ENCODE data around the gene MCAM. TPM values are rescaled to one million over a fixed set of nuclear protein-coding genes. Genes with fewer than 3 reads are reported as not detected.

The MCAM gene
- total and polyA plus RNA-seq, 2 of the 8 experiments (the other 6 are each of a cell fraction or from before 2014, with no cell fraction given) = 22.4 to 32.2 TPM

DNA sequence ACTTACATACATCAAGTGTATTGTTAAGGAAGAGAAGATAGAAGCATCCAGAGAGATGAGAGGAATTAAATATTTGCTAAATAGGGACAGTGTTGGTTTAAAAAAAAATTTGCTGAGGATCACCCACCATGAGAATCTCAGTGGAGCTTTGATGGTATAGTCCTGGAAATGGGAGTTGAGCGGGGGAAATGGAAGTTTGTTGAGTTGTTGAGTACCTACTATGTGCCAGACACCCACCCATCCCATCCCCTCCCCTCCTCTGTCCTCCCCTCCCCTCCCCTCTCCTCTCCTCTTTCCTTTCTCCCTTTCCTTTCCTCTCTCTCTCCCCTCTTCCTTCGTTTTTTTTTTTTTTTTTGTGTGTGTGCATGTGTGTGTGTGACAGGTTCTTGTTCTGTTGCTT is 34.3 kb upstream of the MCAM start:
- Histone ChIP-seq H3K18ac (ENCODE audit: extremely low read depth, low read length) (no peak overlapping the region), H3K23me2 (ENCODE audit: low read depth, low read length) (no peaks in the 10 kb centered on the region), H2AK5ac (ENCODE audit: low read depth, low read length) (no peak overlapping the region), H3K23ac (ENCODE audit: insufficient read length) (no peak overlapping the region), H3K36me3 (ENCODE audit: control insufficient read depth in 2 of 4, insufficient read depth in 4 of 4, low read length in 3 of 4) (no peaks in the 10 kb centered on the region), H3K27me3 (replicated peaks in 1 of 4; ENCODE audit: control insufficient read depth in 3 of 4, extremely low read depth in 1 of 4, insufficient read depth in 3 of 4, low read length in 3 of 4) (peaks cover 0 to 4% (median 2%) of the 10 kb centered on the region in 4 experiments; a peak in 3 of 7 replicates), H4K20me1 (replicated peaks in 1 of 2; ENCODE audit: control insufficient read depth in 1 of 2, insufficient read depth in 2 of 2, low read length in 2 of 2) (no peaks in the 10 kb centered on the region), H3K4ac (replicated peaks; ENCODE audit: insufficient read length, low read depth, low read length) (no peak overlapping the region), H4K5ac (ENCODE audit: insufficient read length, low read depth, low read length) (no peak overlapping the region), H3K27ac (ENCODE audit: low read depth, low read length) (no peak overlapping the region), H3K4me2 (ENCODE audit: insufficient read depth in 1 of 2, low read depth in 2 of 2, low read length in 2 of 2) (no peak overlapping the region), H2BK20ac (ENCODE audit: low read length) (no peak overlapping the region), H2AFZ (ENCODE audit: low read length) (no peak overlapping the region), H3K9me3 (ENCODE audit: insufficient read depth in 2 of 2, low read depth in 1 of 2, low read length in 1 of 2) (no peaks in the 10 kb centered on the region), H4K8ac (ENCODE audit: extremely low read depth, insufficient read depth, low read length) (no peak overlapping the region), H3K14ac (ENCODE audit: insufficient read length) (no peak overlapping the region), H3K56ac (replicated peaks; ENCODE audit: insufficient read length, low read depth, low read length) (no peak overlapping the region), H3K79me2 (ENCODE audit: control insufficient read depth in 1 of 2, insufficient read depth in 2 of 2, low read length in 2 of 2) (no peaks in the 10 kb centered on the region), H4K91ac (replicated peaks; ENCODE audit: insufficient read length, low read length) (no peak overlapping the region), H2BK120ac (replicated peaks; ENCODE audit: low read depth, low read length) (no peak overlapping the region), H2BK5ac (ENCODE audit: low read depth, low read length) (no peak overlapping the region), H2BK12ac (ENCODE audit: low read depth, low read length) (no peak overlapping the region), H3K79me1 (ENCODE audit: low read depth, low read length) (no peaks in the 10 kb centered on the region), H3K4me3 (ENCODE audit: extremely low read depth in 1 of 4, insufficient read depth in 2 of 4, low read depth in 3 of 4, low read length in 4 of 4) (no peak overlapping the region), H3K4me1 (replicated peaks in 1 of 4; ENCODE audit: control insufficient read depth in 3 of 4, insufficient read depth in 4 of 4, low read length in 3 of 4) (peaks cover 0 to 2% (median 2%) of the 10 kb centered on the region in 4 experiments; a peak in 5 of 7 replicates), H3K9ac (replicated peaks in 1 of 4; ENCODE audit: extremely low read depth in 1 of 4, low read depth in 3 of 4, low read length in 3 of 4) (no peak overlapping the region), H2BK15ac (ENCODE audit: low read length) (no peak overlapping the region)
- DNase-seq (ENCODE audit: low read depth in 1 of 2, low spot score in 2 of 2) = no peak
- POLR2A ChIA-PET (ENCODE audit: partially characterized antibody) = no interaction called here
- CTCF ChIA-PET (ENCODE audit: partially characterized antibody) = interaction anchor here (0.6 to 18.0 kb wide), 3 partner anchors 13 to 28 kb away, joined by 4 to 463 read pairs (median 5); partner anchors contain the start of gene USP2
- no peak for FAIRE-seq
- 73% methylated on average over 1 of the region's 2 CpGs; no CpG with 5 or more reads in 1 of the 2 experiments for WGBS, 2 experiments (ENCODE audit: extremely low coverage in 1 of 2, insufficient coverage in 1 of 2, insufficient read length in 1 of 2, insufficient replicate concordance in 2 of 2, low coverage in 1 of 2, low lambda C conversion rate in 2 of 2, missing lambda C conversion rate in 1 of 2)
- TF ChIP-seq TEAD4 (IDR thresholded peaks at IDR 0.05; ENCODE audit: low read depth, low read length) = no peak
- TF ChIP-seq HDAC2 (IDR thresholded peaks at IDR 0.05; ENCODE audit: borderline replicate concordance in 1 of 2, low read depth in 2 of 2, low read length in 2 of 2) = no peak
- TF ChIP-seq, protein P1, sequence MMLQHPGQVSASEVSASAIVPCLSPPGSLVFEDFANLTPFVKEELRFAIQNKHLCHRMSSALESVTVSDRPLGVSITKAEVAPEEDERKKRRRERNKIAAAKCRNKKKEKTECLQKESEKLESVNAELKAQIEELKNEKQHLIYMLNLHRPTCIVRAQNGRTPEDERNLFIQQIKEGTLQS (IDR thresholded peaks at IDR 0.05; ENCODE audit: insufficient read depth, low read depth, low read length) = no peak
- no peak for TF ChIP-seq GTF2F1 (IDR thresholded peaks at IDR 0.05; ENCODE audit: borderline replicate concordance, low read depth, low read length)
- no peak for TF ChIP-seq ZNF274 (IDR thresholded peaks at IDR 0.05; ENCODE audit: borderline replicate concordance, extremely low read depth, low read length)
- no peak for TF ChIP-seq HDAC6 (IDR thresholded peaks at IDR 0.05; ENCODE audit: low read depth, low read length)
- TF ChIP-seq, protein P2, sequence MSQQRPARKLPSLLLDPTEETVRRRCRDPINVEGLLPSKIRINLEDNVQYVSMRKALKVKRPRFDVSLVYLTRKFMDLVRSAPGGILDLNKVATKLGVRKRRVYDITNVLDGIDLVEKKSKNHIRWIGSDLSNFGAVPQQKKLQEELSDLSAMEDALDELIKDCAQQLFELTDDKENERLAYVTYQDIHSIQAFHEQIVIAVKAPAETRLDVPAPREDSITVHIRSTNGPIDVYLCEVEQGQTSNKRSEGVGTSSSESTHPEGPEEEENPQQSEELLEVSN (IDR thresholded peaks at IDR 0.05) = no peak
- TF ChIP-seq NRF1 (IDR thresholded peaks at IDR 0.05; ENCODE audit: low read depth, low read length) = no peak
- no peak for TF ChIP-seq SIX5 (IDR thresholded peaks at IDR 0.05; ENCODE audit: low read depth, low read length)
- TF ChIP-seq TBP (IDR thresholded peaks at IDR 0.05; ENCODE audit: low read depth, low read length) = no peak
- TF ChIP-seq EZH2 (IDR thresholded peaks at IDR 0.05; ENCODE audit: low read depth, low read length, severe bottlenecking) = no peak
- TF ChIP-seq CBX5 (IDR thresholded peaks at IDR 0.05; ENCODE audit: low read depth, low read length) = no peak
